ENCODE data around the gene RAB24. TPM values are rescaled to one million over a fixed set of nuclear protein-coding genes. Genes with fewer than 3 reads are reported as not detected.

RAB24 gene
- total and polyA plus RNA-seq, 7 donors, result 14.9 to 38.2 (median 21.1) TPM

DNA sequence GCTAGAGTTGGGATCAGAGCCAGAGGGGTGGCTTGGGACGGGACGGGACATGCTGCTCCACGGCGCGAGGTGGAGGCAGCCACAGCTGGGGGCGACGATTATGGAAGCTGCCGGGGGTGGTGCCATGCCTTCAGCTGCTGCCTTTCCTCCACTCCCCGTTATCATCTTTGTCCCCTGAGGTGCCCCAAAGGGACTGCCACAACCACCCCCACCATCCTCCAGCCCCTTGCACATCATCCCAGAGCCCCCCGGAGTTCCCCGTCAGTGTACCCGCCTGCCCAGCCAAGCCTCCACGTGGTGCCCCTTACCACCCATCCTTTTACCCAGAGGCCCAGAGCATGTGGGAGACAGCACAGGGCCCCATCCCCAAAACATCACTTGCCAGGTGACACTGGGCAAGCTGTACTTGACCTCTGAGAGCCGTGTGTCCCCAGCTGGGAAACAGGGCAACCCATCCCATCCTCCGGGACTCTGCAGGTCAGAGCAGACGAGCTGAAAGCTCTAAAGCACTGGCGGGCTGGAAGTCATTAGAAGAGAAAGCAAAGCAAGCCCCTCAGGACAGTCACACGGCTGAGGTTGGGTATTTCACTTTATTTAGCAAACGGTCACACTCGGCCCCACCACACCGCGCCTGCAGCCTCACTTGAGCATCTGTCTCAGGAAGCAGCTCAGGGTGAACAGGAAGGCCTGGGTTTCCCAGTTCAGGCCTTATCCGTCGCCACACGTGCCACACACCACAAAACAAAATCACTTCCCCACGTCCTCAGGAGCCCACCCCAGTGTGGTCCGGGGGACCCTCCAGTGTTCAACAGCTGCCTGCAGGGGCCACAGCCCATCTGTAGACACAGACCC, 27.7 kb upstream of the RAB24 start:
- DNase-seq, result no peak
- Histone ChIP-seq H3K36me3 (ENCODE audit: insufficient read depth in 1 of 2, low read depth in 1 of 2) (peaks cover 6 to 82% of the 10 kb centered on the region in 2 donors), H3K9me3 (no peaks in the 10 kb centered on the region), H3K4me3 (no peak overlapping the region), H3K4me1 (peaks cover 8% of the 10 kb centered on the region), H3K27me3 (ENCODE audit: insufficient read depth in 3 of 3, low read length in 2 of 3) (no peaks in the 10 kb centered on the region), H3K27ac (no peak overlapping the region)
- 78 to 80% (median 78%) methylated on average over 25 to 27 of the region's 27 CpGs for WGBS, 3 donors
- TF ChIP-seq, protein P1, sequence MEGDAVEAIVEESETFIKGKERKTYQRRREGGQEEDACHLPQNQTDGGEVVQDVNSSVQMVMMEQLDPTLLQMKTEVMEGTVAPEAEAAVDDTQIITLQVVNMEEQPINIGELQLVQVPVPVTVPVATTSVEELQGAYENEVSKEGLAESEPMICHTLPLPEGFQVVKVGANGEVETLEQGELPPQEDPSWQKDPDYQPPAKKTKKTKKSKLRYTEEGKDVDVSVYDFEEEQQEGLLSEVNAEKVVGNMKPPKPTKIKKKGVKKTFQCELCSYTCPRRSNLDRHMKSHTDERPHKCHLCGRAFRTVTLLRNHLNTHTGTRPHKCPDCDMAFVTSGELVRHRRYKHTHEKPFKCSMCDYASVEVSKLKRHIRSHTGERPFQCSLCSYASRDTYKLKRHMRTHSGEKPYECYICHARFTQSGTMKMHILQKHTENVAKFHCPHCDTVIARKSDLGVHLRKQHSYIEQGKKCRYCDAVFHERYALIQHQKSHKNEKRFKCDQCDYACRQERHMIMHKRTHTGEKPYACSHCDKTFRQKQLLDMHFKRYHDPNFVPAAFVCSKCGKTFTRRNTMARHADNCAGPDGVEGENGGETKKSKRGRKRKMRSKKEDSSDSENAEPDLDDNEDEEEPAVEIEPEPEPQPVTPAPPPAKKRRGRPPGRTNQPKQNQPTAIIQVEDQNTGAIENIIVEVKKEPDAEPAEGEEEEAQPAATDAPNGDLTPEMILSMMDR (IDR thresholded peaks at IDR 0.05), result no peak
- intact Hi-C loops (cut with DNase I), result no loop called here
- no peak for ATAC-seq

DNA sequence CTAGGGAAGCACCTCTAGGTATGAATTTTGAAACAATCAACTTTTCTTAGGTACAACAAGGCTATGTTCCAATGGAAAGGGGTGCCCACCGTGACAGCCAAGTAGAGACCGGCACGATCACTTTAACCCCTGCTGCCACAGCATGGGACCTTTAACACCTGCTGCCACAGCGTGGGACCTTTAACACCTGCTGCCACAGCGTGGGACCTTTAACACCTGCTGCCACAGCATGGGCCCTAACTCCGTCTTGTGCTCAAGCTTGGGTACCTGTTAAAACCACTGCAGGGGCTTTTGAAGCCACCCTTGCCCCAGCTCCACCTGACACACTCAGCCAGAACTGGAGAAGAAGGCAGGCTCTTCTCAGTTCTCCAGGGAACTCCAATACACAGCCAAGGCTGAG, 26.4 kb upstream of the RAB24 start:
- ATAC-seq (no peak), DNase-seq (no peak)
- Histone ChIP-seq H3K27ac (no peak overlapping the region), H3K27me3 (ENCODE audit: insufficient read depth in 3 of 3, low read length in 2 of 3) (no peaks in the 10 kb centered on the region), H3K36me3 (ENCODE audit: insufficient read depth in 1 of 2, low read depth in 1 of 2) (peaks cover 6 to 69% of the 10 kb centered on the region in 2 donors), H3K9me3 (no peaks in the 10 kb centered on the region), H3K4me3 (no peak overlapping the region), H3K4me1 (no peaks in the 10 kb centered on the region)
- intact Hi-C loops (cut with DNase I), result no loop called here
- TF ChIP-seq, protein P1 (IDR thresholded peaks at IDR 0.05), result no peak
- WGBS, 3 donors, result 78 to 85% (median 82%) methylated on average over 6 of the region's 6 CpGs

DNA sequence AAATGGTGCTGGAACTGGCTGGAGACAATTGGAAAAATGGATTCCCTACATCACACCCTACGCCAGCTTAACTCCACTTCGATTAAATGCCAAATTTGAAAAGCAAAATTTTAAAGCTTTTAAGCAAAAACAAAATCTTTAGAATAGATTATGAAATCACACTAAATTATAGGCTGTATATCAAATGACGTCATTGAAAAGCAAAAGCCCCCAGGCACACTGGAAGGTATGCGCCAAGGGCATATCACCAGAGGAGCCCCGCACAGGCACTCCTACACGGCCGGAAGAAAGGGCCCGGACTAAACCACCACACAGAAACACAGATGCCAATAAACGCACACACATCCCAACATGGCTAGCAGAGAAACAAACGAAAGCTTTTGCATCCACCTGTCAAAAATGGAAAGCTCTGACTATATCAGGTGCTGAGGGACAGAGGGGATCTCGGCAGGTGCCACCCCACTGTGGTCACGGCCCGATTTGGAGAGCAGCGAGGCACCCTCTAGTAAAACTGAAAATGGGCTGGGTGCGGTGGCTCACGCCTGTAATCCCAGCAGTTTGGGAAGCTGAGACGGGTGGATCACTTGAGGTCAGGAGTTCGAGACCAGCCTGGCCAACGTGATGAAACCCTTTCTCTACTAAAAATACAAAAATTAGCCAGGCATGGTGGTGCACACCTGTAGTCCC, 25.2 kb upstream of the RAB24 start:
- H3K9me3 ChIP-seq, result no peaks in the 10 kb centered on the region
- no peak for ATAC-seq
- H3K36me3 ChIP-seq (ENCODE audit: insufficient read depth in 1 of 2, low read depth in 1 of 2), result peaks cover 1 to 58% of the 10 kb centered on the region in 2 donors
- no peaks in the 10 kb centered on the region for H3K27me3 ChIP-seq (ENCODE audit: insufficient read depth in 3 of 3, low read length in 2 of 3)
- DNase-seq, result no peak
- 89 to 93% (median 91%) methylated on average over 19 of the region's 19 CpGs for WGBS, 3 donors
- H3K4me3 ChIP-seq, result no peak overlapping the region
- intact Hi-C loops (cut with DNase I), result no loop called here
- H3K4me1 ChIP-seq, result no peaks in the 10 kb centered on the region
- H3K27ac ChIP-seq, result no peak overlapping the region
- TF ChIP-seq, protein P1 (IDR thresholded peaks at IDR 0.05), result no peak

DNA sequence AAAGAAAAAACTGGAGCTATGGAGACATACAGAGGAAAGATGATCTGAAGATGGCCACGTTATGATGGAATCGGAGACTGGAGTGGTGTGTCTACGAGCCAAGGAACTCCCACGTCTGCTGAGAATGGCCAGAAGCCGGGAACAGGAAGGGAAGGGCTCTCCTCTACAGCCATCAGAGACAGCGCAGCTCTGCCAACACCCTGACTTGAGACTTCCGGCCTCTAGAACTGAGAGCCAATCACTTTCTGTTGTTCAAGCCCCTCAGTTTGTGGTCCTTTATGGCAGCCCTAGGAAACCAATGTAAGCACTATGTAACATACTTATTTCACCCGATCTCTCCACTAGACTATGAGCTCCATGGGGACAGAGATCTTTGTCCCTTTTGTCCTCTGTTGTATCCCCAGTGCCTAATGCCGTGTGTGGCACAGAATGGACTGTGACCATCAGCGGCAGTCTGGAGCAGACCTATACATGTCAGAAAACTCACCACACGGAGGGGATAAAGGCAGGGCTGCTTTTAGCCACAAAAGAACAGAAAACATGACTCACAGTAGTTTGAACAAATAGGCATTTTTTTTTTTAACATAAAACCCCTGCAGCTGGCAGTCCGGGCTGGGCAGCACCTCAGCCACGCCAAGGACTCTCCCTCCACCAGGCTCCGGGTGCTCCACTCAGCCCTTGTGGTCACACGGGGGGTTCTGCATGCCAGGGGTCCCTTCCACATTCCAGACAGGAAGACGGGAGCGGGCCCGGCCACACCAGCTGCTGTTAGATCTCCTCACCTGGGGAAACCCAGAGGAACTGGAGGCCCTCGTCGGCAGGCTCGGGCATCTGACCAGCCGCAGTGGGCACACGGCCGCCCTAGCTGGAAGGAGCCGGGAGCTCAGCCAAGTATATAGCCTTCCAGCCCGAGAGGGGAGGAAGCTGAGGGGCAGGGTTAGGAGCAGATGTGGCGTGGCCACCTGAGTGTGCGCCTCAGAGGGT, 24.3 kb upstream of the RAB24 start:
- TF ChIP-seq, protein P1 (IDR thresholded peaks at IDR 0.05), result no peak
- Histone ChIP-seq H3K4me1 (no peaks in the 10 kb centered on the region), H3K36me3 (ENCODE audit: insufficient read depth in 1 of 2, low read depth in 1 of 2) (peaks cover 0 to 50% of the 10 kb centered on the region in 2 donors), H3K9me3 (no peaks in the 10 kb centered on the region), H3K27me3 (ENCODE audit: insufficient read depth in 3 of 3, low read length in 2 of 3) (no peaks in the 10 kb centered on the region), H3K4me3 (no peak overlapping the region), H3K27ac (peak overlapping the region; percentile 16)
- DNase-seq, result peak in 1 of 2 donors; percentile 50
- 69 to 72% (median 71%) methylated on average over 28 of the region's 28 CpGs for WGBS, 3 donors
- intact Hi-C loops (cut with DNase I), result no loop called here
- ATAC-seq, result peak in 3 of 4 donors; percentile 32 to 60 (median 54)
